DOHH2 (cell line): ENCODE measurements around the gene CNMD.

Source experiments
- H3F3A ChIP-seq: fragments of 200-600 bp; sonication (generic), shearing (Covaris generic); 2 replicates; pipeline ENCODE4 v1.6.0; 2016; ENCODE audit warnings: antibody characterized with exemption, mild to moderate bottlenecking; ENCODE audit not compliant: control insufficient read depth, insufficient read depth
- H3K27ac ChIP-seq: fragments of 200-600 bp; sonication (generic); 2 replicates; pipeline ENCODE4 v1.5.1; 2014; ENCODE audit warnings: low read depth, mild to moderate bottlenecking, low read length, moderate library complexity
- H3K27me3 ChIP-seq: fragments of 200-600 bp; sonication (generic); 2 replicates; pipeline ENCODE4 v1.6.1; 2014; ENCODE audit warnings: mild to moderate bottlenecking, low read length, mixed read lengths; ENCODE audit not compliant: control insufficient read depth
- H3K36me3 ChIP-seq: fragments of 200-600 bp; sonication (generic); 2 replicates; pipeline ENCODE4 v1.6.1; 2014; ENCODE audit warnings: mild to moderate bottlenecking, low read length, moderate library complexity, mixed read lengths; ENCODE audit not compliant: control insufficient read depth
- H3K4me1 ChIP-seq: fragments of 200-600 bp; sonication (generic); 2 replicates; pipeline ENCODE4 v1.6.1; 2014; ENCODE audit warnings: mild to moderate bottlenecking, low read length, mixed read lengths; ENCODE audit not compliant: control insufficient read depth
- H3K4me2 ChIP-seq: fragments of 200-600 bp; sonication (generic); 2 replicates; pipeline ENCODE4 v1.6.0; 2014; ENCODE audit warnings: mild to moderate bottlenecking, low read length, moderate library complexity
- H3K4me3 ChIP-seq: fragments of 200-600 bp; sonication (generic); 2 replicates; pipeline ENCODE4 v1.5.1; 2014; ENCODE audit warnings: mild to moderate bottlenecking, low read length, mixed read lengths
- H3K79me2 ChIP-seq: fragments of 200-600 bp; sonication (generic); 2 replicates; pipeline ENCODE4 v1.6.1; 2014; ENCODE audit warnings: mild to moderate bottlenecking, low read length, mixed read lengths; ENCODE audit not compliant: control insufficient read depth
- H3K9me2 ChIP-seq: fragments of 200-600 bp; sonication (generic); replicated peaks from 2 replicates; pipeline ENCODE4 v1.6.1; 2014; ENCODE audit warnings: mild to moderate bottlenecking, low read length, mixed read lengths; ENCODE audit not compliant: control insufficient read depth
- H3K9me3 ChIP-seq: fragments of 200-600 bp; sonication (generic); 2 replicates; pipeline ENCODE4 v1.6.1; 2014; ENCODE audit warnings: antibody characterized with exemption, low read length, mixed read lengths; ENCODE audit not compliant: control insufficient read depth, insufficient read depth
- H4K20me1 ChIP-seq: fragments of 200-600 bp; sonication (generic); 2 replicates; pipeline ENCODE4 v1.6.0; 2014; ENCODE audit warnings: low read depth, mild to moderate bottlenecking, antibody characterized with exemption, low read length, moderate library complexity; ENCODE audit not compliant: control insufficient read depth, insufficient read depth
- CTCF ChIP-seq: fragments of 200-600 bp; sonication (generic); IDR thresholded peaks from one replicate; pipeline ENCODE4 v1.5.1; 2014; ENCODE audit warnings: antibody characterized with exemption, mild to moderate bottlenecking, low read depth, low read length; ENCODE audit not compliant: poor library complexity, severe bottlenecking
- EZH2phosphoT487 ChIP-seq: fragments of 200-600 bp; sonication (generic); IDR thresholded peaks from 2 replicates; pipeline ENCODE4 v1.6.1; 2017; ENCODE audit warnings: borderline replicate concordance, mild to moderate bottlenecking, antibody characterized with exemption, low read length, moderate library complexity, mixed read lengths

CNMD gene

DNA sequence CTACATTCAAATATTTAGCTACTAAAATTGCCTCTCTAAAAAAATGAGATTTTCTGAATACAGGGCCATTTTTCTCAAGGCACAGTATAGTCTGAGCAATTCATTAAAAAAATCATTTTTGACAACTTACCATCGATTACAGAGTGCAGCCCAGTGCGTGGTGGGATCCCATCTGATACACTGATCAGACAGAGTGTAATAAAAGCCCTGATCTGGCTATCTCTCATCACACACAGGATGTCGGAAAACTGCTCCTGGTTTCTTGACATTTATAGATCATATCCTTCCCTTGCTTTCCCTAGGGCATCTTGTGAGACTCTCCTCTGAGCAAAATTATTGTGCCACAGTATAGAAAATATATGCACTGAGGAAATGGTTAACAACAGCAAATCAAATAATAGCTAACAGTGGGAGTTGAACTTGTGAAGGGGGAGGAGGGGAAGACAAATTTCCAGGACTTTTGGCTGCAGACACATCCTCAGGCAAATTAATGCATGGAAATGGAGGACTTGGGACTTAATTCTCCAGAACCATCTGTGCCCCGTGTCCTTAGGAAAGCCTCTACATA, 28.4 kb upstream of the CNMD start:
- H4K20me1 ChIP-seq = no peaks in the 10 kb centered on the region
- TF ChIP-seq CTCF (no peak), EZH2phosphoT487 (no peak)
- no peak overlapping the region for H3K4me2 ChIP-seq
- no peaks in the 10 kb centered on the region for H3F3A ChIP-seq
- no peaks in the 10 kb centered on the region for H3K9me2 ChIP-seq
- no peak overlapping the region for H3K27ac ChIP-seq
- H3K4me3 ChIP-seq = no peak overlapping the region
- no peaks in the 10 kb centered on the region for H3K9me3 ChIP-seq
- H3K36me3 ChIP-seq = no peaks in the 10 kb centered on the region
- no peaks in the 10 kb centered on the region for H3K27me3 ChIP-seq
- H3K4me1 ChIP-seq = no peaks in the 10 kb centered on the region
- H3K79me2 ChIP-seq = no peaks in the 10 kb centered on the region

GRCh38 chr13:52765611-52766390, 26.2 kb upstream of the CNMD start:
- TF ChIP-seq CTCF = no peak
- no peak for TF ChIP-seq EZH2phosphoT487
- H3K36me3 ChIP-seq = no peaks in the 10 kb centered on the region
- H3K27me3 ChIP-seq = no peaks in the 10 kb centered on the region
- no peaks in the 10 kb centered on the region for H3K4me1 ChIP-seq
- no peaks in the 10 kb centered on the region for H4K20me1 ChIP-seq
- H3K9me2 ChIP-seq = no peaks in the 10 kb centered on the region
- H3K9me3 ChIP-seq = no peaks in the 10 kb centered on the region
- H3K27ac ChIP-seq = no peak overlapping the region
- no peak overlapping the region for H3K4me3 ChIP-seq
- H3K4me2 ChIP-seq = no peak overlapping the region
- no peaks in the 10 kb centered on the region for H3F3A ChIP-seq
- no peaks in the 10 kb centered on the region for H3K79me2 ChIP-seq

GRCh38 chr13:52760077-52760476, 20.5 kb upstream of the CNMD start:
- Histone ChIP-seq H3K27me3 (0 out of 2 replicates have a peak, but pooled peaks cover 2% of the 10 kb centered on the region), H3F3A (no peaks in the 10 kb centered on the region), H3K36me3 (no peaks in the 10 kb centered on the region), H3K4me1 (no peaks in the 10 kb centered on the region), H4K20me1 (no peaks in the 10 kb centered on the region), H3K9me2 (no peaks in the 10 kb centered on the region), H3K4me2 (no peak overlapping the region), H3K79me2 (no peaks in the 10 kb centered on the region), H3K4me3 (no peak overlapping the region), H3K27ac (no peak overlapping the region), H3K9me3 (no peaks in the 10 kb centered on the region)
- no peak for TF ChIP-seq EZH2phosphoT487
- TF ChIP-seq CTCF = no peak
